Measurements from ENCODE around the gene DIO3.

Gene DIO3

DNA sequence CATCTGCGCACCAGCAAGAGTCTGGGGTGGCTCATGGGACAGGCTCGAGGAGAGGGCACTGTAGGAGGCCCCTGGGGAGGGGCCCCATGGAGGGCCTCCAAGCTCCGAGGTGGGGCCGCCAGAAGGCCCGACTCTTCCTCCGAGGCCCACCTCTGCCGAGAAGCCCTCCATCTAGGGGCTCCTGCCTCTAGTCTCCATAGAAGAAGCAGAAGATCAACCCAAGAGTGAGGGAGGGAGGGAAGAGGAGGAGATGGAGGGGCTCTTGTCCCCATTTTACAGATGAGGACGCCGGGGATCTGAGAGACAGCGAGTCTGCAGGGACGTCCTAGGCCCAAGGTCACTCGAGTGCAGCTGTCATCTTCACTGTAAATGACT, 41.2 kb downstream of the DIO3 start:
- Mint-ChIP-seq H3K36me3 (no peaks in the 10 kb centered on the region), H3K9me3 (no peaks in the 10 kb centered on the region), H3K27ac (peak overlapping the region; percentile 70), H3K4me3 (no peak overlapping the region), H3K4me1 (peaks cover 14% of the 10 kb centered on the region)
- DNase-seq (ENCODE audit: low spot score in 2 of 2) = no peak
- no peak for ATAC-seq

DNA sequence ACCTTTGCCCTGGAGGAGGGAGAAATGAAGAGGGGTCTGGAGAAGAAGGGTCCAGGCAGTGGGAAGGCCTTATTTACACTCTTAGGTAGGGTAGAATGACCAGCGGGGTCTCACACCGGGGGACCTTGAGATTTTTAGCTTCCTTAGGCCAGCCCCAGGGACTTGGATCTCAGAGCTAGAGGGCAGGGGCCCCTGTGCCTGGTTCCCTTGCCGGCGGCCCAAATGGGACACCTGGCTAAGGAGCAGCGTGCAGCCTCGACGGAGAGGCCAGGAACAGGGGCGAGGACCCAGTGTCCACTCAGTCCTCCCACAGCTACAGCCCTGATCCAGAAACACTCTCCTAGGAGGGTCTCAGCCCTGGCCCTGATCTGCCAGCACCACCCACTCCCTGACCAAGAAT, 41.8 kb downstream of the DIO3 start:
- Mint-ChIP-seq H3K4me3 (no peak overlapping the region), H3K36me3 (no peaks in the 10 kb centered on the region), H3K4me1 (peaks cover 8% of the 10 kb centered on the region), H3K27ac (peak overlapping the region; percentile 70), H3K9me3 (no peaks in the 10 kb centered on the region)
- no peak for DNase-seq (ENCODE audit: low spot score in 2 of 2)
- ATAC-seq = no peak

DNA sequence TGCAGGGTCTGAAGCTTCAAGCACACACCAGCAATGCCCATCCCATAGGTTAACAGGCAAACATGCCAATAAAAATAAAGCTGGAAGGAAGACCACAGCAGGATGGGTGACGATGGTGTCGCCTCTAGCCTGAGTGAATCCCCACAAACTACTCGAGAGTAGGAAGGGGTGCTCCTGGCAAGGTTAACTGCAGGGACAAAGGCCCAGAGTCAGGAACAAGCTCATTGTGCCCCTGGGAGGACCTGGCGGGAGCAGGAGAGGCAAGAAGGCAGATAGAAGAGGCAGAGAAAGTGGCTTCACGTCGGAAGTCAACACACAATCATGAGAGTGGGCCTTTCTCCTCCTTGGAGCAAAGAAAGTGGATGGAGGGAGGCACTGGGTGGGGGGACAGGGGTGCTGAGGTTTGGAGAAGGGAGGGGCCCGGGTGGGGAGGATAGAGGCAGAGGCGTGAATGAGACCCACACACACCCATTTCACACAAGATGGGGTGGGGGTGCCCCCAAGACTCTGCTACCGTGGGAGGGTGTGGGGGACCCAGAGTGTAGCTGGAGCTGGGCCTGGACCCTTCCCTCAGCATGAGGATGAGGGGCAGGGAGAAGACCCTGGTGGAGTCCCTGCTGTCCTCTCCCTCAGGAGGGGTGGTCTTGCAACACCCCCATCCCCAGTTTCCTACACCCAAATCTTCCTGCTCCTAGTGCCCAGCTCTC, 43.1 kb downstream of the DIO3 start:
- no peak for ATAC-seq
- Mint-ChIP-seq H3K4me1 (no peaks in the 10 kb centered on the region), H3K36me3 (no peaks in the 10 kb centered on the region), H3K4me3 (no peak overlapping the region), H3K27ac (no peak overlapping the region), H3K9me3 (no peaks in the 10 kb centered on the region)
- no peak for DNase-seq (ENCODE audit: low spot score in 2 of 2)

DNA sequence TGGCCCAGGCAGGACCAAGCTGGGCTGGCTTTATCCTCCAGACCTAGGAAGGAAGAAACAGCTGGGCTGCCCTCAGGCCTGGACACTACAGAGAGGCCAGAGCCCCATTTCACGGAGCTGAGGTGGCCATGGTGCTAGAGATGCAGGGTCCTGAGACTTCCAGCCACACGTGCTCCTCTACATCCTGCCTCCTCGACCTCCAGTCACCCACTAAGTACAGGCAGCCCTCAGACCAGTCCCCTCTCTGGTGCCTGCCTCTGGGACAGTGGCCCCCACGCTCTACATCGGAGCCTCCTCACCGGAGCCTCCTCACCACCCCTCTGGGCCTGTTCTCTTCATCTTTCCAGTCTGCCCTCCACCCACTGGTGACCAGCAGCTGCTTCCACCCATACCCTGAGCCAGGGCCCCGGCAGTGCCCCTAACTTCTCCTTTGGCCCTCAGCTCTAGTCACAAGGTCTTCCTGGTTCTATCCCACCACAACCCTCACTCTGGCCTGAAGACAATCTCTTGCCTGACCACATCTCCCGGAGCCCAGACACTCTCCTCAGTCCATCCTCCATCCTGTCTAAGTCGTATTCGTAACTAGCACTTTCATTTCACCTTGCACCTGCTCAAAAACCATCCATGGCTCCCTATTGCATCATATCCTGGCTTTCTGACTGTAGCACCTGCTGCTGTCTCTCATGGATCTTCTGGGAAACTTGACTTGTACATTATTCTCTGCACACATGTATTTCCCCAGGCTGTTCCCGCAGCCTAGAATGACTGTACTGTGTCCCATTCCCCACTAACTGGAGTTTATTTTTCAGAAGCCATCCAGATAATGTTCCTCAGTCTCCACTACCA, 43.9 kb downstream of the DIO3 start:
- Mint-ChIP-seq H3K27ac (no peak overlapping the region), H3K4me3 (no peak overlapping the region), H3K4me1 (no peaks in the 10 kb centered on the region), H3K36me3 (no peaks in the 10 kb centered on the region), H3K9me3 (no peaks in the 10 kb centered on the region)
- DNase-seq (ENCODE audit: low spot score in 2 of 2) = peak in 1 of 2 donors; percentile 35
- no peak for ATAC-seq

DNA sequence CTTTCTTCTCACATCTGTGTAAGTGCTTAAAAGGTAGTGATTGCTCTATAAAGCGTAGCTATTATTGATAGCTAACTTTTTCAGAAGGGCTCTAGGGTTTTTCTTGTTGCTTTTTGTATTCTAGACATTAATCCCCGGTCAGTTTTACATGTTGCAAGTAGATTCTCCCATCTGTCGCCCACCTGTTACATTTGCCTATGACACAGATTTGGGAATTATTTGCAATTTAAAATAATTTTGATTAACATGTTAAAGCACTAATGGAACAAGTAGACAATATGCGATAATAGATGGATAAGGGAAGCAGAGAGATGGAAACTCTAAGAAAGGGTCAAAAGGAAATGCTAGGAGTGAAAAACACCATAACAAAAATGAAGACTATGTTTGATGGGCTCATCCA, 44.5 kb downstream of the DIO3 start:
- no peak overlapping the region for H3K27ac Mint-ChIP-seq
- no peak overlapping the region for H3K4me3 Mint-ChIP-seq
- H3K4me1 Mint-ChIP-seq = no peaks in the 10 kb centered on the region
- DNase-seq (ENCODE audit: low spot score in 2 of 2) (no peak), ATAC-seq (no peak)
- H3K9me3 Mint-ChIP-seq = no peaks in the 10 kb centered on the region
- H3K36me3 Mint-ChIP-seq = no peaks in the 10 kb centered on the region
